Mesenteric fat pad (tissue), 1 donor: ENCODE results near the gene CDH13. TPM values are rescaled to one million over a fixed set of nuclear protein-coding genes. Genes with fewer than 3 reads are reported as not detected.

ENCODE experiments used
- DNase-seq: peaks from one replicate; pipeline ENCODE4 v3.0.0-alpha.2; 2020; ENCODE audit warnings: low spot score
- total RNA-seq: library from RNA; stranded (reverse); fragmentation: NEBNext Ultra II Directional; extraction: Animal tissue kit (Norgen Biotek cat#: 25700); gene quantifications from one replicate; pipeline ENCODE4 v1.2.1, GENCODE V29; 2021
- donor health status: DM: yes; HTN: yes; CAD: no.

CDH13 gene
- total RNA-seq, 1 donor from 2014 or later = 18.3 TPM

- no peak for DNase-seq
These were observed 23.0 kb downstream of the CDH13 start for GRCh38 chr16:82649766-82650165.

GRCh38 chr16:82650804-82651203 lies 24.0 kb downstream of the CDH13 start:
- DNase-seq = no peak

GRCh38 chr16:82651921-82652601 lies 25.3 kb downstream of the CDH13 start:
- no peak for DNase-seq

GRCh38 chr16:82652826-82653225 lies 26.1 kb downstream of the CDH13 start:
- DNase-seq = no peak

- no peak for DNase-seq
These were observed 27.1 kb downstream of the CDH13 start for GRCh38 chr16:82653550-82654511.

GRCh38 chr16:82655072-82655714 lies 28.4 kb downstream of the CDH13 start:
- no peak for DNase-seq

GRCh38 chr16:82655720-82656490 lies 29.1 kb downstream of the CDH13 start:
- DNase-seq = no peak

GRCh38 chr16:82657239-82657638 lies 30.5 kb downstream of the CDH13 start:
- DNase-seq = no peak

- DNase-seq = no peak
These were observed 31.0 kb downstream of the CDH13 start for GRCh38 chr16:82657786-82658185.

- no peak for DNase-seq
These were observed 32.0 kb downstream of the CDH13 start for GRCh38 chr16:82658796-82659195.

- DNase-seq = no peak
These were observed 33.4 kb downstream of the CDH13 start for GRCh38 chr16:82660075-82660645.

- DNase-seq = no peak
These were observed 34.2 kb downstream of the CDH13 start for GRCh38 chr16:82660966-82661365.

GRCh38 chr16:82664181-82664580 lies 37.4 kb downstream of the CDH13 start:
- no peak for DNase-seq

GRCh38 chr16:82665025-82665424 lies 38.3 kb downstream of the CDH13 start:
- no peak for DNase-seq

GRCh38 chr16:82667437-82667836 lies 40.7 kb downstream of the CDH13 start:
- DNase-seq = no peak

- DNase-seq = no peak
These were observed 41.3 kb downstream of the CDH13 start for GRCh38 chr16:82668094-82668493.

GRCh38 chr16:82671741-82672140 lies 45.0 kb downstream of the CDH13 start:
- DNase-seq = no peak

GRCh38 chr16:82672676-82673075 lies 45.9 kb downstream of the CDH13 start:
- no peak for DNase-seq

GRCh38 chr16:82675300-82675699 lies 48.5 kb downstream of the CDH13 start:
- no peak for DNase-seq

- DNase-seq = no peak
These were observed 54.8 kb downstream of the CDH13 start for GRCh38 chr16:82681592-82681991.

- DNase-seq = no peak
These were observed 56.0 kb downstream of the CDH13 start for GRCh38 chr16:82682767-82683166.
